ENCODE data around the gene CPNE6.

CPNE6 gene

GRCh38 chr14:24055971-24056799 is 15.2 kb upstream of the CPNE6 start:
- no peak for DNase-seq

DNA sequence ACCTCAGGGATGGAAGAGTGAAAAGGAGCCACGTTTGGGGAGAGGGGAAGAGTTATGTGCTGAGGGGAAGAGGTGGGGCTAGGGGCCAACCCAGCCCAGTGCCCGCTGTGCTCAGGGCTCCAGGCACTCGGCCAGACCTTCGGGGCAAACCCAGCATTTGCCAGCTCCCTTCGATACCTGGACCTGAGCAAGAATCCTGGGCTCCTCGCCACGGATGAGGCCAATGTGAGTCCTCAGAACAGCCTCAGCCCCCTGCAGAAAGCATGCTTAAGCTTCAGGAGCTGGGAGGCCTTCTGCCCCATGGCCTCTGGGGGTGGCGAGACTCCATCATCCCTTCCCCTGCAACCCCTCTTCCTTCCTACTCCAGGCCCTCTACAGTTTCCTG is 14.6 kb upstream of the CPNE6 start:
- no peak for DNase-seq

GRCh38 chr14:24057271-24057670 is 14.1 kb upstream of the CPNE6 start:
- no peak for DNase-seq

DNA sequence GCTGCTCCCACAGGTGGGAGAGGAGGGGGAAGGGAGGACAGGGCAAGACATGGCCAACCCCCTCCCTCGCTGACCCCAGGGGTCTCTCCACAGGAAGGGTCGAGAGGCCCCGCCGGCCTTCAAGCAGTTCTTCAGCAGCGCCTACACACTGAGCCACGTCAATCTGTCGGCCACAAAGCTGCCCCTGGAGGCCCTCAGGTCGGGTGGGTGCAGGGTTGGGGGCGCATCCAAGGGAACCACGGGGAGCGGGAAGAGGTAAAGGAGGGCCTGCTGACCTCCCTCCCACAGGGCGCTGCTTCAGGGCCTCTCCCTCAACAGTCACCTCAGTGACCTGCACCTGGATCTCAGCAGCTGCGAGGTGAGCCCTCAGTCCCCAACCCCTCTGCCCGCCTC is 13.5 kb upstream of the CPNE6 start:
- DNase-seq, result no peak

GRCh38 chr14:24058260-24058950 is 13.0 kb upstream of the CPNE6 start:
- peak; percentile 5 for DNase-seq

DNA sequence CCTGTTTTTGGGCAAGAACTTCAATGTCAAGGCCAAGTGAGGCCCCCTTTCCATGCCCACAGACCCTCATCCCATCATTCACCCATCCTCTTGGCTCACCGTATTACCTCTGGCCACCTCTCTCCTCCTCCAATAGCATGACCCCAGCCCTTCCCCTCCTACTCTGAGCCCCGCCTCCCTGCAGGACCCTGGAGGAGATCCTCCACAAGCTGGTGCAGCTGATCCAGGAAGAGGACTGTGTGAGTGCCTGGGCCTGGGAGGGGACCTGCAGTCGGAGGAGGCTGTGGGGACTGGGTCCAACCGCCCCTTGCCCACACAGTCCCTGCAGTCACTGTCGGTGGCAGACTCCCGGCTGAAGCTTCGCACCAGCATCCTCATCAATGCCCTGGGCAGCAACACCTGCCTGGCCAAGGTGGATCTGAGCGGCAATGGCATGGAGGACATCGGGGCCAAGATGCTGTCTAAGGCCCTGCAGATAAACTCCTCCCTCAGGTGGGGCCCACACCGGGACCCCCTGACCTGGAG is 12.3 kb upstream of the CPNE6 start:
- no peak for DNase-seq

- DNase-seq, result no peak
Observed at GRCh38 chr14:24059841-24060388, 11.4 kb upstream of the CPNE6 start.

DNA sequence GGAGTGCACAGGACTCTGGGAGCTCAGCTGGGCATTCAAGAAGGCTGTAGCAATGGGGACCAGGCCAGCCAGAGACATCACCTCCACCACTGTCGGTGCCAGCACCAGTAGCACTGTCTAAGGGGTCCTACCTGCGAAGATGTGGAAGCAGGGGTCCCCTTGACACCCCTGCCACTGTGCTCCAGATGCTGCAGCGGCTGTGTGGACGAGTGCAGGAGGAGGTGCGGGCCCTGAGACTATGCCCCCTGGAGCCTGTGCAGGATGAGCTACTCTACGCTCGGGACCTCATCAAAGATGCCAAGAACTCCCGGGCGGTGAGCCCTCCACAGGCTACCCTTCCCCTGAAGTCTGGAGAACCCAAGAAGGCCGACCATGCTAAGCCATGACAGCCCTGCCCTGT is 10.9 kb upstream of the CPNE6 start:
- DNase-seq, result no peak

DNA sequence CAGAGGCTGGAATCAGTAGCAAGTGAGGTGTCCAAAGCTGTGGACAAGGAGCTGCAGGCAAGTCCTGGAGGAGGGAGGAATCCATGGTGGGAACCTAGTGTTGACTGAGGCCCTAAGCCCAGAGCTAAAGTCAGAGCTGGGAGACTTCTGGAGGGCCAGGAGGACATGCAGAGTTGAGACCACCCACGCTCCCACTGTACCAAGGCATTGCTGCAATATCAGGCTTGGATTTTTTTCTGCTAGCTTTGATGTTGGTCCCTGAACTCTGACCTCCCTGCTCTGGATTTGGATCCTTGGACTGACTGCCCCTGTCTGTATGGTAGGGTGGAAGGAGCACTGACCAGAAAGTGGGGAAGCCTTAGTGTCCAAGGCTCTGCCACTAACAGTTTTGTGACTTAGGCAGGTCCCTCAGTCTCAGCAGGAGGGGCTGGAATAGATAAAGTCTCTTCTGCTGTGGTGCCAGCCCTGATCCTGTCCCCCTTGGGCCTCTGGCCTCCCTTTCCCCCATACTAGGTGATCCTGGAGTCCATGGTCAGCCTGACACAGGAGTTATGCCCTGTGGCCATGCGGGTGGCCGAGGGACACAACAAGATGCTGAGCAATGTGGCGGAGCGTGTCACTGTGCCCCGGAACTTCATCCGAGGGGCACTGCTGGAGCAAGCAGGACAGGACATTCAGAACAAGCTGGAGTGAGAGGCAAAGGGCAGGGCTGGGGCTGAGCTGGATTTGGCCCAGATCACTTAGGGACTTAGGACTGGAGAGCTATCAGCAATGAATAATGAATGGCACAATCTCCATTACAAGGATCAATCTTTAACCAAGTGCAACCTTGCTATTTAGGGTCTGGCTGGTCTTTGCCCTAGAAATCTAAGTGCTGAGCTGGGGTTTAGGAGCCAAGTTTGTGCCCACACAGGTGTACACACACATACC is 10.1 kb upstream of the CPNE6 start:
- no peak for DNase-seq

GRCh38 chr14:24062216-24062980 is 9.0 kb upstream of the CPNE6 start:
- no peak for DNase-seq

DNA sequence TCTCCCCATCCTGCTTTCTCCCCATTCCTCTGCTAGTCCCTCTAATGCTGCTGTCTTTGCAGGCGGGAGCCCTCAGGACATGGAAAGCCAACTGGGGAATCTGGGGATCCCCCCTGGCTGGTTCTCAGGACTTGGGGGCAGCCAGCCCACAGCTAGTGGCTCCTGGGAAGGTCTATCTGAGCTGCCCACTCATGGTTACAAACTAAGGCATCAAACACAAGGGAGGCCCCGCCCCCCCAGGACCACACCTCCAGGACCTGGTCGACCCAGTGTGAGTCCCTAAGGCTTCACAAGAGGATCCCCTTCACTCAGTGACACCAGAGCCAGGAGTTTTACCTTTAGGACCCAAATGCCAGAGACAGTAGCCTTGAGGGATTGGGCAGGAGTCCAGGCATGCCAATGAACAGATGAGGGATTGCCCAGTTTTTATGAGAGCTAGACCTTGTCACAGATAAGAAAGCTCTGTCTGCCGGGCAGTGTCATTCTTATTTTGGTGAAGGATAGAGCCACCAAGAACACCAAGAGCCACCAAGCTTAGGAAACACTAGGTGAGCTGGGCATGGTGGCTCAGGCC is 8.0 kb upstream of the CPNE6 start:
- no peak for DNase-seq

- DNase-seq, result no peak
Observed at GRCh38 chr14:24064091-24064795, 7.1 kb upstream of the CPNE6 start.

DNA sequence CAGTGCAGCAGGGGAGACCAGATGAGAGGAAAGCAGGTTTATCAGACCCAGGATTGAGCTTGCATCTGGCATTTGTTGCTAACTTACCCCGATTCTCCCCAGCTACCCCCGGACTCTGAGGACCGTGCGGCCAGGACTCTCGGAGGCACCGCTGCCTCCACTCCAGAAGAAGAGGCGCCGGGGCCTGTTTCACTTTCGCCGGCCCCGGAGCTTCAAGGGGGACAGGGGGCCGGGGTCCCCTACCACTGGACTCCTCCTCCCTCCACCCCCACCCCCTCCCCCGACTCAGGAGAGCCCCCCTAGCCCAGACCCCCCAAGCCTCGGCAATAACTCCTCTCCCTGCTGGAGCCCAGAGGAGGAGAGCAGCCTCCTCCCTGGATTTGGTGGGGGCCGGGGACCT is 6.5 kb upstream of the CPNE6 start:
- DNase-seq, result no peak

DNA sequence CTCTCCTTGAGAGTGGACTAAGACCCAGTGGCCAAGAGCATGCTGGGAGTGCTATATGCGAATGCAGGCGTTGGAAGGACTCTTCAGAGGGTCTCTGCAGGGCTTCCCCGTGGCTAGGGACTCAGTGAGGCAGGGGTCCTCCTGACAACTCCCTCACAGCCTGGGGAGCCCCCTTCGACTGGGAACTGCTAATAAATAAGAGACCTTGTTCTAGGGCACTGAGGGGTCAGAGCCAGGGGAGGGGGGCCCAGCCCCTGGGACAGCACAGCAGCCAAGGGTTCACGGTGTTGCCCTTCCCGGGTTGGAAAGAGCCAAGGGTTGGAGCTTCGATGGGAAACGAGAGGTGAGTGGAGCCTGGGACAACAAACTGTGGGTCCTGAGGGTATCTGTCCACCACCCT is 6.0 kb upstream of the CPNE6 start:
- DNase-seq, result no peak

DNA sequence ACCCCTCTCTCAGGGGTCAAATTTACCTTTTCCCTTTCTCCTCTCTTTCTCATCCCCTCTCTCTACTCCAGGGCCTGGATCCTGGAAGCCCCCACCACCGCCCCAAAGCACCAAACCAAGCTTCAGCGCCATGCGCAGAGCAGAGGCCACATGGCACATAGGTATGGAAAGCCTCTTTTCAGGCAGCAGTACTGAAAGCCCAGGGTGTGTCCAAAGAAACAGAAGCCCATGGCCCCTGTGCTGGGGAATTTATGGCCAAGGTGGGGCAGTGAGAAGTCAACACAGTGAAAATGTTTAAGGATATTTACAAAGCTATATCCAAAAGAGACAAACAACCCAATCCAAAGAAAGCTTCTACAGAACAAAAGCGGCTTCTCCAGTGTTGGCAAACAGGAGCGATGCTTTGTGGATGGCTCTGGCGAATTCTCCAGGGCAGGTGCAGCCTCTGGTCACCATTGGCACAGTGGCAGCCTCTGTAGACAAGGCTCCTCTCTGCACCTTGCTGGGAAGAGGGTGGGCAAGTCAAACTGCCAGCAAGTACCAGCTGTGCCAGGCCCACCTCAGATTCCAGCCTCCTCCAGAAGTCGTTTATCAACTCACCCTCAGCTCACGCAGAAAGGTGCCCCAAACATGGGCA is 4.7 kb upstream of the CPNE6 start:
- no peak for DNase-seq

DNA sequence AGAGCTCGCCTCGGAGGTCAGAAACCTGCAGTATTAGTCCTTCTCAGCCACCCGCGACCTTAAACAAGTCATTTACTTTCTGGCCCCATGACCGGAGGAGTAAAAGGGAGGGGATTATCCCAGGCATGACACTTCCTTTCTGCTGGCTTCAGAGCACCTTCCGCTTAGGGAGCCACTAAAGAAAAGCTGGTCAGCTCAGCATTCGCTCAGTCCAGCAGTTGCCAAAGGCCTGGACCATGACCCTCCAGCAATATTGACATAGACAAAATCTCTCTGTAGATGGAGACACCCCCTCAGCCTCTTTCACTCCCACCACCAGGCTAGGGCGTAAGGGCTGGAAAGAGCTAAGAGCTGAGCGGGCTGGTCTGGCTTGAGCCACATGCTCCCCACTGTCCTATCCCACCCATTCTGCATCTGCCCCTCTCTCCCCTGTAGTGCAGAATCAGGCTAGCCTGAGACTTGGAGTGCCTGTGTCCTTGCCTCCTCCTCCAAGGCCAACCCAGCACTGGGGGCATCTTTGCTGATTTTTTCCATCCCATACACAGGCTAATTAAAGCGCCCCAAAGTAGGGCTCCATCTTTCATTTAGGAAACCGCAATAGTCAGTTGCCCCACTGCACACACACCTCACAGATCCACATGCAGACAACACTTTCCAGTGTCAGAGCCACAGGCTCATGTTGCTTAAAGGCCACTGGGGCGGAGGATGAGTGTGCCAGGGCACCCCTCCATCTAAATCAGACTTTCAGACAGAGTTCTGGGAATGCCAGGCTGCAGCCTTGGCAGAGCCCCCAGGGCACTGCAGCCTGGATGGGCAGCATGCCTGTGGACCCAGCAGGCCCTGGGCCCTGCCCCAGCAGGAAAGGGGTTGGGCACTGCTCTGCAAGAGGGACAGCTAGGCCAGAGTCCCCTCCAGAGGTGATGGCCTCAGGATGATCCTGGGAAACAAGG is 4.0 kb upstream of the CPNE6 start:
- no peak for DNase-seq

DNA sequence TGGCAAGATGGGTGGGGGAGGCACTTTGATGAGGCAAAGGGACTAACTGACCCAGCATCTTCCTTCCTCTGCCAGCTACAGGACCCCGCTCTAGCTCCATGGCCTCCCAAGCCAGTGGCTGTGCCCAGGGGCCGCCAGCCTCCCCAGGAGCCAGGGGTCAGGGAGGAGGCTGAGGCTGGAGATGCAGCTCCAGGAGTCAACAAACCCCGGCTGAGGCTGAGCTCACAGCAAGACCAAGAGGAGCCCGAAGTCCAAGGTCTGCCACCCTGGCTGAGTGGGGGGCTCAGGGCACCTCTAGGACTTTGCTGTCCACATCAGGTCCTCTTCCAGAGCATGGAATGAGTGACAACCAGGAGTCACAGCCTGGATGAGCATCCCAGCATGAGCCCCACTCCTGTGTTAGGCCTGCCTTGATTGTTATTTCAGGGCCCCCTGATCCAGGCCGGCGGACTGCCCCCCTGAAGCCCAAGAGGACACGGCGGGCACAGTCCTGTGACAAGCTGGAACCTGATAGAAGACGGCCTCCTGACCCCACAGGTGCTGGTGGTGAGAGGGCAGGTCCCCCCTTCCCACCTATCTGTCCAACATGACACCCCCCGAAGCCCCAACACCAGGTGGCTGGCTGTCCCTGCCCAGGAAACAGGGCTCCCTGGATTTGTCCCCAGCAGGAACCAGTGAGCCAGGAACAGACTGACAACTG is 2.5 kb upstream of the CPNE6 start:
- DNase-seq, result no peak

DNA sequence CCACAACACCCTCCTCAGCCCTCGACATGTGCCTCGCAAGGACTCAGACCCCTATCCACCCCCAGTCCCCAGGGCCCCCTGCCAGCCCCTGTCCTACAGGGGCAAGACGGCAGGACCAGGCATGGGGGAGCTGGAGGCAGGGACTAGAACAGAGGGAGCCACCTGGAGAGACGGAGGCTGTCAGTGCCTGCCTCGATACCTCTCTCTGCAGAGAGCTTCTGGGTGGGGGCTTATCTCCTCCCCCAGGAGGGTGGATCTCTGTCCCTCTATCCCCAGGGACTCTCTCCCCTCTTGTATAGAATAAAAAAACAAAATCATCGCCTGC is 2.0 kb upstream of the CPNE6 start:
- DNase-seq, result no peak
